GM12874 (cell line): Measurements from ENCODE around the gene QSOX1.

Experiments
- CTCF ChIP-seq: IDR thresholded peaks from 2 replicates; pipeline ENCODE4 v1.5.1; 2011; ENCODE audit warnings: low read depth, mild to moderate bottlenecking, control low read depth, low read length, moderate library complexity; ENCODE audit not compliant: insufficient read depth

The QSOX1 gene

GRCh38 chr1:180218806-180219765, 64.4 kb downstream of the QSOX1 start:
- TF ChIP-seq CTCF: no peak

- TF ChIP-seq CTCF: no peak
Measured at GRCh38 chr1:180219776-180220175, 65.1 kb downstream of the QSOX1 start.

GRCh38 chr1:180221462-180221861, 66.8 kb downstream of the QSOX1 start:
- no peak for TF ChIP-seq CTCF

- TF ChIP-seq CTCF: no peak
Measured at GRCh38 chr1:180224902-180225301, 70.2 kb downstream of the QSOX1 start.

- no peak for TF ChIP-seq CTCF
Measured at GRCh38 chr1:180225403-180225802, 70.7 kb downstream of the QSOX1 start.

- no peak for TF ChIP-seq CTCF
Measured at GRCh38 chr1:180227861-180228647, 73.4 kb downstream of the QSOX1 start.
